GM18505 (cell line): ENCODE data around the gene CERT1.

ENCODE experiments used
- ATAC-seq: cut with Tn5 transposase; IDR thresholded peaks from one replicate; pipeline ENCODE4 v1.9.1; 2021; ENCODE audit not compliant: unreplicated experiment
- POLR2A ChIP-seq: IDR thresholded peaks from 4 replicates; pipeline ENCODE4 v1.6.1; 2011; ENCODE audit warnings: borderline replicate concordance; ENCODE audit not compliant: insufficient read depth, insufficient read length; ENCODE audit errors: extremely low read depth

CERT1 gene

DNA sequence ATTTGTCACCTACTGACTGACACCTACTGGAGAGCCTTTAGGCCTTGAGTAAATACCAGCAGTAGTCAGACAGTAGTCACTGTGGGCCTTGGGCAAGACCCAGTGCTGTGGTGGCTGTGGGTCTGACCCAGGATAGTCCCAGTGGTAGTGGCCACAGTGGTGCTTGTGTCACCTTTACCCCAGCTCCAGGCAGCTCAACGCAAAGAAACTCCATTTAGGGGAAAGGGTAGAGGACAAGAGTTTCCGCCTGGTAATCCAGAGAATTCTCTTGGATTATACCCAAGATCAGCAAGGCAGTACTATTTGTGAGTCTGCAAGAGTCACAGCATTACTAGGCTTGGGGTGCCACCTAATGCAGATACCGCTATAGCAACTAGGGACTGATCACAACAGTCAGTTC lies 28.9 kb downstream of the CERT1 start:
- TF ChIP-seq POLR2A: no peak
- no peak for ATAC-seq

DNA sequence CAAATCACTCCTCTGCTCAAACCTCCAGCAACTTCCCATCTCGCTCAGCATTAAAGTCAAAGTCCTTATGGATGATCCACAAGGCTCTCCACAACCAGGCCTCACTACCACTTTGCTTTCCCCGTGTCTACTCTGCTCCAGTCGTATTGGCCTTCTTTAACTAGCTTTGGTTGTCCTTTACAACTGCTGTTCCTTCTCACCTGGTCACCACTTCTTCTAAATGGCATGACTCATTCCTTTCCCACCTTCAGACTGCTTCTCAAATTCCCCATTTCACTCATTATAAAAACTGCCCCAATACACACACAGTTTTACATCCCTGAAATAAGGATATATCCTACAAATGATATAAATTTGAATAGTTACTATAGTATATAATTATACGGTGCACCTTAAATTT lies 30.4 kb downstream of the CERT1 start:
- no peak for ATAC-seq
- no peak for TF ChIP-seq POLR2A

DNA sequence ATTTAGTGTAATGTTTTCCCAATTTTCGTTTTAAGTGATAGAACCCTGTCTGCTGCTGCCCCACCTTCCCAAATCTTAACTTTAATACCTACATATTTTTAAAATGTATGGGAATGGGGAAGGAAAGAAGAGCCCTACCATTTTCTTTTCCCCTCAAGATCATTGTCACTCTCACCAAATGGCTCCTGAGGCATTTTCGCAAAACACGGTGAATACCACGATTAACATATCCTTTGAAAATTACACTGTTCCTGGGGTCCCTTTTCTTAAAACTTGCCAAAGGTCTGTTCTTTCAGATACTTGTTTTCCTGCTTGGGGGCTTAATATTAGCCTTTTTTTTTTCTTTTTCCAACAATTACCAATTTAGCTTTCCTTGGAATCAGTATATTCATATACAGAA lies 36.1 kb downstream of the CERT1 start:
- no peak for ATAC-seq
- TF ChIP-seq POLR2A: no peak

GRCh38 chr5:75473463-75473862 lies 38.0 kb downstream of the CERT1 start:
- ATAC-seq: no peak
- TF ChIP-seq POLR2A: no peak

GRCh38 chr5:75472973-75473372 lies 38.5 kb downstream of the CERT1 start:
- no peak for TF ChIP-seq POLR2A
- ATAC-seq: no peak

GRCh38 chr5:75471193-75471592 lies 40.2 kb downstream of the CERT1 start:
- no peak for TF ChIP-seq POLR2A
- no peak for ATAC-seq

DNA sequence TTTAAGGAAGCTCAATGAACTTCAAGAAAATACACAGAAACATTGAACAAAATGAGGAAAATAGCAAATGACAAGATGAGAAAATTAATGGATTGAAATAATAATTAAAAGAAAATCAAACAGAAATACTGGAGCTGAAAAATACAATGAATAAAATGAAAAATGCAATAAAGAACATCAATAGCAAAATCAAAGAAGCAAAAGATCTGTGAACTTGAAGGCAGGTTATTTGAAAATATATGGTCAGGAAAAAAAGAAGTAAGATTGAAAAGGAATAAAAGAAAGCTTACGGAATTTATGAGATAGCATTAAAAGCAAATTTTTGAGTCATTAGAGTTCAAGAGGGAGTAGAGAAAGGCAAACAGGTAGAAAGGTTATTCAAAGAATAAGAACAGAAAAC lies 42.4 kb downstream of the CERT1 start:
- no peak for ATAC-seq
- no peak for TF ChIP-seq POLR2A

GRCh38 chr5:75468593-75468992 lies 42.8 kb downstream of the CERT1 start:
- TF ChIP-seq POLR2A: no peak
- no peak for ATAC-seq

DNA sequence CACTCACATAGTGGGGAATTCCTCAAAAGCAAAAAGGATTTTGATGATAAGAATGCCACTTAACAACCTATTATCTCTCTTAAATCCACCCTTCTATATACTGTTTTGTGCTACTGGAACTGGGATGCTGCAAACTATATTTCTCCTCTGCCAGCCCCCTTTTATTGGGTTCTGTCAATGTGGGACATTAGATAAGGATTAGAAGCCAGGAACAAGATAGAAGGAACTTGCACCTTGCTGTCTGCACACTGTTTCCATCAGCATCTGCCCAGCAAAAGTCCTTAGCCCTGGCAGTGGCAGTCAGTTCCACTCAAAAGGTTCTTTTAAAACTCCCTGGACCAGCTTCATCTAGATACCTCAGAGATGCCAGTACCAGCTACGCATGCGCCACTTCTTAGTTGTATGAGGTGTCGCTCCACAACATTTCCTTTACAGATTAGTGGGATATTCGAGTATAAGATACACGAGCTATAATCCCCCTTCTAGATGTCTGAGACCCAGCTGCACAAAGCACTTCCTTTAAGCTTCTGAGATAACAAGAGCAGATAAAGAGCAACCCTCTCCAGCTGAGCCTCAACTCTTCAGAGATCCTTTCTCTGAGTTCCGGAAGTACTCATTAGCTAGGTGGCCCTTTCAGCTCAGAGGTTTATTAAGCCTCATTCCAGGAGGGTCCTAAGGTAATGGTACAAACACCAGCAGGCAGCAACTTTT lies 45.3 kb downstream of the CERT1 start:
- no peak for ATAC-seq
- TF ChIP-seq POLR2A: no peak

GRCh38 chr5:75465480-75465879 lies 45.9 kb downstream of the CERT1 start:
- TF ChIP-seq POLR2A: no peak
- ATAC-seq: no peak

DNA sequence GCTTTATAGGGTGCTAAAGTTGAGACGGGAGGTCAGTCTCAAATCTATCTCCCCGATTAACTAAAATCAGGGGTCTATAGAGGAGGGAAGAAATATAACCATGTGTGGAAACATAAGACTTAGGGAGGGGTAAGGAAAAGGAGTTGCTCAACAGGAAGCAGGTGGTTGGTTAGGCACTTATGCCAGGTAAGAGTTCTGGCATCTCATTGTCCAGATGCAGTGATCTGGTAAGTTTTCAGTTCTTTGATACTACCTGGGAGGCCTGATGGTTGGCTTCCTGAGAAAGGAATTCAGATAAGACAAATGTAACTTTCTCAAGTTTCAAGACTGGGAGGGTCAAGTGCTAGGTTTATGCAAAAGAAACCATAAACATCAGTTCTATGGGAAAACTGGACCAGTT lies 47.7 kb downstream of the CERT1 start:
- no peak for ATAC-seq
- TF ChIP-seq POLR2A: no peak

- no peak for TF ChIP-seq POLR2A
- no peak for ATAC-seq
Observed at GRCh38 chr5:75461679-75462078, 49.8 kb downstream of the CERT1 start.

- peak; percentile 53 for ATAC-seq
- TF ChIP-seq POLR2A: no peak
Observed at GRCh38 chr5:75460942-75461610, 50.4 kb downstream of the CERT1 start.

DNA sequence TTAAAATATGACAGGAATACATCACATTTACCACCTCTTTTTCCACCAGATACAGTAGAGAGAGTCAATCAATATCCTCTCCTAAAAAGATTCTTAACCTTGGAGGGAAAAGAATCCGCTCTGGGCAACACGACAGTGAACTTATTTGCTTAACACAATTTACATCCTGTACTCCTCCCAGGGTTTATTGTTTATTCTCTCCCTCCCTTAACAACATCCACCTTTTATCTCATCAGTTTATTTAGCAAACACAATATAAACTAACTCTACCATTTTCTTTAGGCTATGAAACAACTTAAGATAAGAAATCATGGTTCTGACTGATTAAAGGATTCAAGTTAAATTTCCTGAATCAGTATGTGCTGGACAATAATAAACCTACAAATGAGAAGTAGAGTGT lies 50.9 kb downstream of the CERT1 start:
- no peak for ATAC-seq
- no peak for TF ChIP-seq POLR2A
